ENCODE results near the gene VSIG10. TPM values are rescaled to one million over a fixed set of nuclear protein-coding genes. Genes with fewer than 3 reads are reported as not detected.

The VSIG10 gene
- total RNA-seq, 1 experiment from 2014 or later: 97.4 TPM

- Histone ChIP-seq H2BK12ac (ENCODE audit: insufficient read length, low read depth, low read length) (no peak overlapping the region), H3K56ac (ENCODE audit: insufficient read length, low read depth, low read length) (no peak overlapping the region), H3K14ac (ENCODE audit: insufficient read depth, low read length) (peak overlapping the region; percentile 85), H2BK5ac (ENCODE audit: insufficient read length, low read length) (no peak overlapping the region), H3K4ac (ENCODE audit: low read depth, low read length) (no peak overlapping the region; the same call in 1 of the 2 replicates), H3K27me3 (ENCODE audit: insufficient read depth, low read length) (no peaks in the 10 kb centered on the region), H2BK15ac (ENCODE audit: low read depth, low read length) (no peak overlapping the region), H4K8ac (replicated peaks; ENCODE audit: insufficient read length, low read depth, low read length) (no peak overlapping the region), H3K23me2 (ENCODE audit: insufficient read length, low read depth, low read length, poor library complexity, severe bottlenecking) (peaks cover 7% of the 10 kb centered on the region), H3K79me2 (ENCODE audit: insufficient read depth, low read length) (peaks cover 22% of the 10 kb centered on the region; the same call in 1 of the 2 replicates), H3T11ph (ENCODE audit: low read length) (no peak overlapping the region), H3K9ac (ENCODE audit: extremely low read depth, insufficient read length, low read length) (peak overlapping the region; percentile 82), H2AK5ac (ENCODE audit: insufficient read length, low read length) (no peak overlapping the region), H2AFZ (ENCODE audit: low read length) (no peak overlapping the region), H3K9me3 (ENCODE audit: control insufficient read depth, low read depth, low read length) (no peaks in the 10 kb centered on the region), H2BK120ac (ENCODE audit: low read depth, low read length, poor library complexity, severe bottlenecking) (no peak overlapping the region), H4K91ac (ENCODE audit: insufficient read length, low read depth, low read length) (no peak overlapping the region), H4K5ac (ENCODE audit: insufficient read length, low read depth, low read length) (no peak overlapping the region), H3K4me1 (ENCODE audit: insufficient read depth, low read length) (no peaks in the 10 kb centered on the region), H3K79me1 (ENCODE audit: insufficient read depth, low read depth, low read length, poor library complexity, severe bottlenecking) (peaks cover 11% of the 10 kb centered on the region), H2BK20ac (ENCODE audit: low read depth, low read length, poor library complexity, severe bottlenecking) (no peak overlapping the region), H3K18ac (ENCODE audit: insufficient read length, low read depth, low read length) (peak overlapping the region; percentile 3), H3K27ac (ENCODE audit: insufficient read length, low read depth, low read length) (no peak overlapping the region), H3K23ac (ENCODE audit: insufficient read length, low read depth, low read length) (no peak overlapping the region), H4K20me1 (ENCODE audit: control insufficient read depth, insufficient read depth, insufficient read length) (no peaks in the 10 kb centered on the region), H3K4me2 (ENCODE audit: insufficient read depth, insufficient read length, low read length) (peak overlapping the region; percentile 68)
- Mint-ChIP-seq H3K4me3 (peak overlapping the region; percentile 89), H3K9me3 (peaks cover 0 to 3% of the 10 kb centered on the region in 2 experiments; a peak in 1 of 5 replicates), H3K27me3 (ENCODE audit: low read depth) (no peaks in the 10 kb centered on the region), H3K36me3 (ENCODE audit: insufficient read depth in 1 of 3, low read depth in 3 of 3) (peaks cover 37 to 50% (median 38%) of the 10 kb centered on the region in 3 experiments), H3K4me1 (peaks cover 12 to 14% of the 10 kb centered on the region in 2 experiments), H3K27ac (peak overlapping the region in 2 of 3 experiments; percentile 5 to 96; a peak in 3 of 7 replicates)
- WGBS (ENCODE audit: extremely low coverage, insufficient read length, low lambda C conversion rate): no CpG with 5 or more reads among the region's 29 CpGs
- peak; percentile 42 for DNase-seq
- no peak for TF ChIP-seq CTCF (conservative IDR thresholded peaks at IDR 0.05)
Measured at GRCh38 chr12:118136559-118137003, 32.8 kb upstream of the VSIG10 start.

All from H9 (cell line).